H1 (cell line): ENCODE results near the gene PRKD3. TPM values are rescaled to one million over a fixed set of nuclear protein-coding genes. Genes with fewer than 3 reads are reported as not detected.

ENCODE experiments used
- BACH1 ChIP-seq: IDR thresholded peaks from 2 replicates; pipeline ENCODE4 v1.6.1; 2012; ENCODE audit warnings: low read length, improper control_type of control experiment
- TCF12 ChIP-seq: IDR thresholded peaks from 2 replicates; pipeline ENCODE4 v1.6.1; 2011; ENCODE audit warnings: low read depth, mild to moderate bottlenecking, low read length
- polyA plus RNA-seq, 7 experiments: library from polyadenylated mRNA; depleted of rRNA in 3 of 7; stranded (reverse) in 5 of 7; unstranded in 2 of 7; fragments of >200 nt in 5 of 7; fragments of 200-250 nt in 2 of 7; gene quantifications; 1 replicate in 5 of 7; 2 replicates in 1 of 7; 4 replicates in 1 of 7; pipeline versions ENCODE4 v1.2.1 to v1.2.3, GENCODE V29; 2011 to 2013; ENCODE audit warnings: missing spikeins in 2 of 7, mixed read lengths in 2 of 7
- total RNA-seq: library from RNA; stranded (reverse); fragmentation: NEBNext Ultra II Directional; extraction: Animal tissue kit (Norgen Biotek cat#: 25700); gene quantifications from 2 replicates; pipeline ENCODE4 v1.2.1, GENCODE V29; 2021

PRKD3 gene
- total and polyA plus RNA-seq, 2 of the 8 experiments (the other 6 are each of a cell fraction or from before 2014, with no cell fraction given) = 12.0 to 63.3 TPM

- no peak for TF ChIP-seq BACH1
- no peak for TF ChIP-seq TCF12
- TF ChIP-seq, all 59 proteins: peak for 0
Observed at GRCh38 chr2:37321029-37321682, 3.5 kb downstream of the PRKD3 start (continued).
